OCI-LY1 (cell line): ENCODE data around the gene ZSCAN21.

Experiments
- EZH2 ChIP-seq: fragments of 200-600 bp; sonication (generic), shearing (Covaris generic); IDR thresholded peaks from 2 replicates; pipeline ENCODE4 v1.8.0; 2017; ENCODE audit warnings: borderline replicate concordance, mixed run types, mild to moderate bottlenecking, antibody characterized with exemption, low read length, moderate library complexity, mixed read lengths
- TF ChIP-seq, protein P1 (sequence below): fragments of 200-600 bp; sonication (generic), shearing (Covaris generic); IDR thresholded peaks from 2 replicates; pipeline ENCODE4 v1.5.1; 2017; ENCODE audit warnings: mild to moderate bottlenecking, antibody characterized with exemption, low read length, moderate library complexity, mixed read lengths

DNA sequence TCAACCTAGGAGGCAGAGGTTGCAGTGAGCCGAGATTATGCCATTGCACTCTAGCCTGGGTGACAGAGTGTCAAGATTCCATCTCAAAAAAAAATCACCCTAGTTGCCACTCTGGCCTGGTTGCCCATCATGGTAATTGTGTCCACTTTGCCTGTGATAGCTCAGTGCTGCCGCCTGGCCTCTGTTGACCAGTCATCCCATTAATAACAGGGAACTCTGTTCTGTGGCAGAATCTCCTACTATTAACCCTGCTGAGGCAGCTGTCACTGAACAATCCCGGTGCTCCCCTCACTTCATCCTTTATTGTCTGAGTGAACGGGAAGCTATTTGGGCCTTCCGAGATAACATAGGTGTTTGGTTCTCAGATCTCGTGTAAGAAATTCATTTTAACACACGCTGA lies 17.4 kb downstream of the ZSCAN21 start:
- TF ChIP-seq, protein P1, sequence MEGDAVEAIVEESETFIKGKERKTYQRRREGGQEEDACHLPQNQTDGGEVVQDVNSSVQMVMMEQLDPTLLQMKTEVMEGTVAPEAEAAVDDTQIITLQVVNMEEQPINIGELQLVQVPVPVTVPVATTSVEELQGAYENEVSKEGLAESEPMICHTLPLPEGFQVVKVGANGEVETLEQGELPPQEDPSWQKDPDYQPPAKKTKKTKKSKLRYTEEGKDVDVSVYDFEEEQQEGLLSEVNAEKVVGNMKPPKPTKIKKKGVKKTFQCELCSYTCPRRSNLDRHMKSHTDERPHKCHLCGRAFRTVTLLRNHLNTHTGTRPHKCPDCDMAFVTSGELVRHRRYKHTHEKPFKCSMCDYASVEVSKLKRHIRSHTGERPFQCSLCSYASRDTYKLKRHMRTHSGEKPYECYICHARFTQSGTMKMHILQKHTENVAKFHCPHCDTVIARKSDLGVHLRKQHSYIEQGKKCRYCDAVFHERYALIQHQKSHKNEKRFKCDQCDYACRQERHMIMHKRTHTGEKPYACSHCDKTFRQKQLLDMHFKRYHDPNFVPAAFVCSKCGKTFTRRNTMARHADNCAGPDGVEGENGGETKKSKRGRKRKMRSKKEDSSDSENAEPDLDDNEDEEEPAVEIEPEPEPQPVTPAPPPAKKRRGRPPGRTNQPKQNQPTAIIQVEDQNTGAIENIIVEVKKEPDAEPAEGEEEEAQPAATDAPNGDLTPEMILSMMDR = no peak
- no peak for TF ChIP-seq EZH2
